AG04450 (cell line): Measurements from ENCODE around the gene ARL2BP. TPM values are rescaled to one million over a fixed set of nuclear protein-coding genes. Genes with fewer than 3 reads are reported as not detected.

Experiments
- CTCF ChIA-PET: fragments of 300-600, 350-600 bp; formaldehyde crosslinking; extraction: SDS; loops from one replicate; lab custom pipeline; 2022; ENCODE audit warnings: antibody characterized with exemption, inconsistent platforms; lab: Charles Lee
- POLR2A ChIA-PET: fragments of 350-600 bp; formaldehyde crosslinking; extraction: SDS; loops from one replicate; lab custom pipeline; 2021; ENCODE audit warnings: antibody characterized with exemption, inconsistent platforms; lab: Yijun Ruan, JAX
- DNase-seq: peaks from one replicate; pipeline ENCODE4 v3.0.0-alpha.2; 2011; ENCODE audit warnings: low read depth, low spot score
- H3K27ac ChIP-seq: one replicate; pipeline ENCODE4 v1.5.1; 2012; ENCODE audit warnings: low read depth, low read length, control low read depth
- H3K27me3 ChIP-seq: one replicate; pipeline ENCODE4 v1.6.0; 2012; ENCODE audit warnings: low read length; ENCODE audit not compliant: control insufficient read depth, insufficient read depth
- H3K4me3 ChIP-seq: 2 replicates; pipeline ENCODE4 v1.5.1; 2011; ENCODE audit warnings: mild to moderate bottlenecking, low read depth, low read length, control low read depth
- H3K9me3 ChIP-seq: 2 replicates; pipeline ENCODE4 v1.5.1; 2012; ENCODE audit warnings: low read length; ENCODE audit not compliant: control insufficient read depth, insufficient read depth
- polyA plus RNA-seq: library from polyadenylated mRNA; depleted of rRNA; stranded (reverse); fragments of >200 nt; gene quantifications from 2 replicates; pipeline ENCODE4 v1.2.3, GENCODE V29; 2011; rRNA removed
- TF ChIP-seq, protein P1 (sequence below): IDR thresholded peaks from 2 replicates; pipeline ENCODE4 v1.5.1; 2011; ENCODE audit warnings: low read depth, low read length, control low read depth, inconsistent platforms

ARL2BP gene
- polyA plus RNA-seq, 1 experiment, result 107 TPM

DNA sequence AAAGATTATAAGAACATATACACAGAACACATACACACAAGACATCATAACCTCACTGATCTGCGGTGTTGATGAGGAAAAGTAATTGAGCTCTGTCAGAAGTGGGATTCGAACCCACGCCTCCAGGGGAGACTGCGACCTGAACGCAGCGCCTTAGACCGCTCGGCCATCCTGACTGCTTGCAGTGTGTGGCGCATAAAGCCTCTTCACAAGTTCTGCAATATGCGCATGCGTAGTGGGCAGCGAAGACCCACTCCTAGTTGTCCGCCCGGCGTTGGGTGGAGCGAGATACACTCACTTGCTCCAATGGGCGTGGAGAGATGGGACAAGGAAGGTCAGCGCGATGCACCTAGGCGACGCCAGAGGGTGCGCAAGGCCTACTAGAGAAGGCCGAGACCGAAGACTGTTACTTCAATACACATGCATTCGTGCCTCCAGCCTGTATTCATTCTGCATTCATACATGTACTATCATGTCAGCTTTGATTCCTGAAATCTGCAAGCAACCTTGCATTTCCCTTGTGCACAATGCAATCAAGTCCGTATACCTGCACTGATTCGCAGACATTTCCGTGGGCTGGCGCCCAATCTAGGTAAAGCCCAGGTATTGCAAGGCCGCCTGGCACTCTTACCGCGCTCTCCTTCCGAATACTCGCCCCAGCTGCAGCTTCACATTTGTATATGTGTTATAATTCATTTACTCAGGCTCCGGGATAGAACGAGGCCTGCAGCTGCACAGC lies 55.5 kb downstream of the ARL2BP start:
- peak overlapping the region; percentile 68 for H3K27ac ChIP-seq
- TF ChIP-seq, protein P1, sequence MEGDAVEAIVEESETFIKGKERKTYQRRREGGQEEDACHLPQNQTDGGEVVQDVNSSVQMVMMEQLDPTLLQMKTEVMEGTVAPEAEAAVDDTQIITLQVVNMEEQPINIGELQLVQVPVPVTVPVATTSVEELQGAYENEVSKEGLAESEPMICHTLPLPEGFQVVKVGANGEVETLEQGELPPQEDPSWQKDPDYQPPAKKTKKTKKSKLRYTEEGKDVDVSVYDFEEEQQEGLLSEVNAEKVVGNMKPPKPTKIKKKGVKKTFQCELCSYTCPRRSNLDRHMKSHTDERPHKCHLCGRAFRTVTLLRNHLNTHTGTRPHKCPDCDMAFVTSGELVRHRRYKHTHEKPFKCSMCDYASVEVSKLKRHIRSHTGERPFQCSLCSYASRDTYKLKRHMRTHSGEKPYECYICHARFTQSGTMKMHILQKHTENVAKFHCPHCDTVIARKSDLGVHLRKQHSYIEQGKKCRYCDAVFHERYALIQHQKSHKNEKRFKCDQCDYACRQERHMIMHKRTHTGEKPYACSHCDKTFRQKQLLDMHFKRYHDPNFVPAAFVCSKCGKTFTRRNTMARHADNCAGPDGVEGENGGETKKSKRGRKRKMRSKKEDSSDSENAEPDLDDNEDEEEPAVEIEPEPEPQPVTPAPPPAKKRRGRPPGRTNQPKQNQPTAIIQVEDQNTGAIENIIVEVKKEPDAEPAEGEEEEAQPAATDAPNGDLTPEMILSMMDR, result peak; percentile 98

DNA sequence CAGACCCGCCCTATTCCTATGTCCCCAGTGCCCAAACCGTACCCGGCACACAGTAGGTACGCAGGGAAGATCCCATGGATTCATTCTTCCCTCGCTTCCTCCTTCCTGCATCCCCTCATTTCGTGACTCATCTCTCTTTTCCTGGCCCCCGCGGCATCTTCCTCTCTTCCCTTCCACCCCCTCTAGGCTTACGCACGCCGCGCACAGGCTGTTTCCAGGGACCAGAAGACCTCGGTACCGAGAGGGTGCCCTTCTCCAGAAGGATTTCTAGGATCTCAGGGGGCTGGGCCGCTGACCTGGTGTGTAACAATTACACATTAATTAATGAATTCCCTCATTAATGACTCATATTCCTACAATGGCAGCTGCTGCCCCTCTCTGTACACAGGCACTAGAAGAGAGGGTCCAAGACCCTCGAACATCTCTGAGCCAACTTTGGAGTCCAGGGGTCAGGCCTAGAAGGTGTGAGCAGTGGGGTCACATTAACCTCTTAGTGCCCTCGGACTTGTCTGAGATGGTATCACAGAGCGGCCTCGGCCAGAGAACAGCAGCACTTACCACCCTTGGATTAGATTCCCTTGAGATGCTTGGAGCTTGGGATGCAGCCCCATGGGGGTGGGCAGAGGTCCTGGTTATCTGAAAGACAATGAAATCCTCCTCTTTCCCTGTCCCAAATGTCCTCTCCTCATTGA lies 56.2 kb downstream of the ARL2BP start:
- DNase-seq, result no peak
- Histone ChIP-seq H3K27ac (no peak overlapping the region), H3K9me3 (no peaks in the 10 kb centered on the region), H3K4me3 (no peak overlapping the region), H3K27me3 (peaks cover 22% of the 10 kb centered on the region)
- POLR2A ChIA-PET, result no interaction called here
- CTCF ChIA-PET, result interaction anchor here (0.7 to 8.8 kb wide), 9 partner anchors 10 to 219 kb away, joined by 3 to 286 read pairs (median 4); no protein-coding TSS in a partner anchor
- TF ChIP-seq, protein P1, result no peak

More for the DNA sequence above, 55.5 kb downstream of the ARL2BP start:
- CTCF ChIA-PET, result interaction anchor here (0.6 to 8.8 kb wide), 19 partner anchors 10 to 289 kb away, joined by 3 to 286 read pairs (median 4); partner anchors contain the start of gene PSME3IP1
- peaks cover 21% of the 10 kb centered on the region for H3K27me3 ChIP-seq
- no peaks in the 10 kb centered on the region for H3K9me3 ChIP-seq
- POLR2A ChIA-PET, result interaction anchor here (0.6 to 1.7 kb wide), 4 partner anchors 41 to 146 kb away, joined by 3 to 13 read pairs (median 4); partner anchors contain the start of genes ARL2BP, CIAPIN1 and COQ9
- DNase-seq, result peak; percentile 99
- H3K4me3 ChIP-seq, result peak overlapping the region; percentile 65

Other genes starting within 250 kb of the ARL2BP start
- gene CPNE2, start 152.7 kb upstream of the ARL2BP start, polyA plus RNA-seq, result 26.2 and 34.5 TPM in 2 replicates
- 68.9 and 70.5 TPM in 2 replicates for gene PSME3IP1, start 59.2 kb upstream of the ARL2BP start, polyA plus RNA-seq
- gene RSPRY1, start 58.9 kb upstream of the ARL2BP start, polyA plus RNA-seq, result 54.3 and 63.8 TPM in 2 replicates
- 0.06 and 0.10 TPM in 2 replicates for gene PLLP, start 39.4 kb downstream of the ARL2BP start, polyA plus RNA-seq
- gene CCL22, start 113.5 kb downstream of the ARL2BP start, polyA plus RNA-seq, result not detected in 2 replicates
- 0.48 TPM in 2 replicates for gene CX3CL1, start 127.2 kb downstream of the ARL2BP start, polyA plus RNA-seq
- gene CCL17, start 159.5 kb downstream of the ARL2BP start, polyA plus RNA-seq, result not detected in 2 replicates
- 48.6 and 49.7 TPM in 2 replicates for gene CIAPIN1, start 202.1 kb downstream of the ARL2BP start, polyA plus RNA-seq
- gene COQ9, start 202.2 kb downstream of the ARL2BP start, polyA plus RNA-seq, result 59.0 and 60.3 TPM in 2 replicates
- 143 and 149 TPM in 2 replicates for gene POLR2C, start 217.4 kb downstream of the ARL2BP start, polyA plus RNA-seq
- gene DOK4, start 241.2 kb downstream of the ARL2BP start, polyA plus RNA-seq, result 12.5 and 15.9 TPM in 2 replicates